Globus pallidus (tissue), 1 donor: Measurements from ENCODE around the gene MAZ.
"Not testable (repeated sequence)": the region's sequence is repeated elsewhere in the genome, so short reads cannot be mapped to it uniquely, and the experiment has no call there.

Source experiments
- DNase-seq: peaks from one replicate; pipeline ENCODE4 v3.0.0-alpha.2; 2015; ENCODE audit warnings: low spot score

The MAZ gene

GRCh38 chr16:29806099-29806579 is at the start of gene MAZ:
MAZ (plus strand) TSS chr16:29806529; CDS start chr16:29806702, 173 bp downstream.
- peak; percentile 72 for DNase-seq

- DNase-seq = no peak
Observed at GRCh38 chr16:29756654-29757053, 49.7 kb upstream of the MAZ start.

- not testable (repeated sequence) for DNase-seq
Observed at GRCh38 chr16:29757086-29757485, 49.2 kb upstream of the MAZ start.

GRCh38 chr16:29757950-29758466 is 48.3 kb upstream of the MAZ start:
- DNase-seq = no peak

- no peak for DNase-seq
Observed at GRCh38 chr16:29760567-29761279, 45.6 kb upstream of the MAZ start.

GRCh38 chr16:29761280-29761651 is 45.1 kb upstream of the MAZ start:
- DNase-seq = not testable (repeated sequence)

- DNase-seq = no peak
Observed at GRCh38 chr16:29761882-29762281, 44.4 kb upstream of the MAZ start.

- no peak for DNase-seq
Observed at GRCh38 chr16:29763326-29763725, 43.0 kb upstream of the MAZ start.

GRCh38 chr16:29765167-29766032 is 40.9 kb upstream of the MAZ start:
- no peak for DNase-seq

- no peak for DNase-seq
Observed at GRCh38 chr16:29766571-29766970, 39.8 kb upstream of the MAZ start.

- no peak for DNase-seq
Observed at GRCh38 chr16:29767062-29767461, 39.3 kb upstream of the MAZ start.

- DNase-seq = no peak
Observed at GRCh38 chr16:29769507-29769906, 36.8 kb upstream of the MAZ start.

GRCh38 chr16:29770250-29770929 is 35.9 kb upstream of the MAZ start:
- no peak for DNase-seq

GRCh38 chr16:29772330-29772729 is 34.0 kb upstream of the MAZ start:
- not testable (repeated sequence) for DNase-seq

GRCh38 chr16:29774730-29775129 is 31.6 kb upstream of the MAZ start:
- DNase-seq = no peak

GRCh38 chr16:29775742-29776408 is 30.5 kb upstream of the MAZ start:
- no peak for DNase-seq

GRCh38 chr16:29777576-29778350 is 28.6 kb upstream of the MAZ start, which contains the start of gene ZG16:
ZG16 (plus strand) TSS chr16:29778256; CDS start chr16:29779267, 1,011 bp downstream.
- DNase-seq = no peak

GRCh38 chr16:29779474-29779873 is 26.9 kb upstream of the MAZ start:
- DNase-seq = no peak

GRCh38 chr16:29783094-29783953 is 23.0 kb upstream of the MAZ start:
- DNase-seq = not testable (repeated sequence)

- no peak for DNase-seq
Observed at GRCh38 chr16:29784157-29784556, 22.2 kb upstream of the MAZ start.
